ENCODE measurements around the gene PEX3.

The PEX3 gene

DNA sequence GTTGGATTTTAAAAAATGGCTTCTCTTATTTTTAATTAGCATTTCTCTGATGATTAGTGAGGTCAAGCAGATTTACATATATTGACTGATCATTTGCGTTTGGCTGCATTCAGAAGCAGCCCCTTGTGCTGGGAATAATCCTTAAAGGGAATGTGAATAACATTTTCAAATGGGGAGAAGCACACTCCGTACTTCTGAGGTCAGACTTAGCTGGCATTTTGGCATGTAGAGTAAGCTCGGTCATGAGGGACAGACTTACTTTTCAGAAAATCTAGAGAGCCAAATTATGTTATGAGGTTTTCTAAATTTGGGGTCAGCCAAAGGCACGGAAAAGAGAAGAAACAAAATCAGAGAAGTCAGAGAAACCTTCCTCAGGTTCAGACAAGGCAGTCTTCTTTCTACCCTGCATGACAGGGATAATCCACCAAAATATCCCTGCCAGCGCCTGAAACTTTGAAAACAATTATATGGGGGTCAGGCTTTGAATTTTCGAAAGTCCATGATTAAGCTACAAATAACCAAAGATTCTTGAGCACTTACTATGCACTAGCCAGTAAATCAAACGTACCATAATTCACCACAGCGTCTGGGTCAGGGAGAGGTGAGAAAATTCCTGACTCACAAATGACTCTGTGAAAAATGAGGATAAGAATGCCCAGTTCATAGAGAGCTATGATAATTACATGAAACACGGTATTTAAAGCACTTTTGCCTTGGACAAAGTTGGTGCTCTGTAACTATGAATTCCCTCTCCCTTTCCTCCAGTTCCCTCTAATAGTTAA is 45.0 kb upstream of the PEX3 start:
- TF ChIP-seq CTCF (IDR thresholded peaks at IDR 0.05; ENCODE audit: low read depth, low read length) (no peak), MAX (IDR thresholded peaks at IDR 0.05; ENCODE audit: low read depth, low read length) (no peak), MYC (IDR thresholded peaks at IDR 0.05; ENCODE audit: low read depth, low read length) (no peak), POLR2A (IDR thresholded peaks at IDR 0.05; ENCODE audit: extremely low read depth, insufficient read length) (no peak)
- no peak for DNase-seq (ENCODE audit: low read depth)
- no peak overlapping the region for H3K4me3 ChIP-seq (ENCODE audit: low read depth, low read length)

- DNase-seq (ENCODE audit: low read depth) = no peak
- no peak for TF ChIP-seq MAX (IDR thresholded peaks at IDR 0.05; ENCODE audit: low read depth, low read length)
- no peak for TF ChIP-seq POLR2A (IDR thresholded peaks at IDR 0.05; ENCODE audit: extremely low read depth, insufficient read length)
- TF ChIP-seq MYC (IDR thresholded peaks at IDR 0.05; ENCODE audit: low read depth, low read length) = no peak
- no peak for TF ChIP-seq CTCF (IDR thresholded peaks at IDR 0.05; ENCODE audit: low read depth, low read length)
- H3K4me3 ChIP-seq (ENCODE audit: low read depth, low read length) = no peak overlapping the region
These were observed 43.9 kb upstream of the PEX3 start for GRCh38 chr6:143406673-143407072.

DNA sequence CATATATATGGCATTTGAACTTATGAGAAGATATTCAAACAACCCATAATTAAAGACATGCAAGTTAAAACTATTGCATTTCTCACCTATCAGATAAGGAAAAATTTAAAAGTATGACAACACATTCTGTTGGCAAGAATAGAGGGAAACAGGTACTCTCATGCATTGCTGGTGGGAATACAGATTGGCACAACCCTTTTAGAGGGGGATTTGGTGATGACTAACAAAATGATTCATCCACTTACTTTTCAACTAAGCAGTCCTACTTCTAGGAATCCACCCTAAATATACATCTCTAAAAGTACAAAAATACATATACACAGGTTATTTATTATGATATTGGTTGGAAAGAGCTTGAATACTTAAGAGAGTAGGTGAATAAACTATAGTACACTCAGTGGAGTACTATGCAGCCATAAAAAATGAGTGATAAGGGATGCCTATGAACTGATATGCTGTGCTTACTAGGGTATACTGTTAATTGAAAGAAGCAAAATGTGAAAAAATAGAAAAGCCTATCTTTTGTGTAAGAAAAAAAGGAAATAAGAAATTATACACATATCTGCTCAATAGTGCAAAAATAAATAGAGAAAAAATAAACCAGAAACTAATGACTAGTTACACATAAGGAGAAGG is 42.3 kb upstream of the PEX3 start:
- H3K4me3 ChIP-seq (ENCODE audit: low read depth, low read length) = no peak overlapping the region
- no peak for DNase-seq (ENCODE audit: low read depth)
- TF ChIP-seq MYC (IDR thresholded peaks at IDR 0.05; ENCODE audit: low read depth, low read length) (no peak), MAX (IDR thresholded peaks at IDR 0.05; ENCODE audit: low read depth, low read length) (no peak), POLR2A (IDR thresholded peaks at IDR 0.05; ENCODE audit: extremely low read depth, insufficient read length) (no peak), CTCF (IDR thresholded peaks at IDR 0.05; ENCODE audit: low read depth, low read length) (no peak)

GRCh38 chr6:143408787-143409162 is 41.8 kb upstream of the PEX3 start:
- TF ChIP-seq CTCF (IDR thresholded peaks at IDR 0.05; ENCODE audit: low read depth, low read length) = no peak
- no peak for TF ChIP-seq POLR2A (IDR thresholded peaks at IDR 0.05; ENCODE audit: extremely low read depth, insufficient read length)
- TF ChIP-seq MAX (IDR thresholded peaks at IDR 0.05; ENCODE audit: low read depth, low read length) = no peak
- TF ChIP-seq MYC (IDR thresholded peaks at IDR 0.05; ENCODE audit: low read depth, low read length) = no peak
- no peak for DNase-seq (ENCODE audit: low read depth)
- no peak overlapping the region for H3K4me3 ChIP-seq (ENCODE audit: low read depth, low read length)

DNA sequence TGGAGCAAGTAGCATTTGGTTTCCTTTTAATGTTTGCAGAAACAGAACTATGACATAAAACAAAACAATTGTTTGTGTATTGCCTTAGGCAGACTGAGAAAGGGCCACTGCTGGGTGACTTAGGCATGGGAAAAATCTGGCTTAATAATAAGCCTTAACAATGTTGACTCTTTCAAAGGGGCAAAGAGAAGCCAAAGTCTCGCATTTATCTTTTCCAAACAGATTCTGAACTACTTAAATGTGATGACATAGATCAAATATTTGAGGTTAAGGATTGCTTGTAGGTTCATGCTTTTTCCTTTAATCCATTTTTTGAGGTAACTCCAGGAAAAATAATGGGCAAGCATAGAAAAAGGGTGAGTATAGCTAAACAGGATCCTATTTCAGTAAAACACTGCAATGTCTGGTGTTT is 39.7 kb upstream of the PEX3 start:
- DNase-seq (ENCODE audit: low read depth) = no peak
- TF ChIP-seq MAX (IDR thresholded peaks at IDR 0.05; ENCODE audit: low read depth, low read length) = no peak
- no peak for TF ChIP-seq MYC (IDR thresholded peaks at IDR 0.05; ENCODE audit: low read depth, low read length)
- no peak for TF ChIP-seq POLR2A (IDR thresholded peaks at IDR 0.05; ENCODE audit: extremely low read depth, insufficient read length)
- no peak for TF ChIP-seq CTCF (IDR thresholded peaks at IDR 0.05; ENCODE audit: low read depth, low read length)
- no peak overlapping the region for H3K4me3 ChIP-seq (ENCODE audit: low read depth, low read length)
